HepG2 (cell line): ENCODE results near the gene ARHGAP12. TPM values are rescaled to one million over a fixed set of nuclear protein-coding genes. Genes with fewer than 3 reads are reported as not detected.

Experiments used
- ATAC-seq: fragments of 200-7000 bp; cut with Tn5 transposase; 3 replicates; pipeline ENCODE4 v1.9.1; 2020; ENCODE audit warnings: mild to moderate bottlenecking, moderate library complexity
- BruUV-seq: library from RNA; stranded (reverse); fragments of 400-500 nt; replicated peaks from 2 replicates; lab custom pipeline; 2021; lab: Mats Ljungman, UMichigan
- CTCF ChIA-PET: fragments of 300-600 bp; formaldehyde crosslinking; extraction: SDS; loops from one replicate; lab custom pipeline; 2021; ENCODE audit warnings: low total read pairs, inconsistent platforms, low intra/inter-chr PET ratio; lab: Yijun Ruan, JAX
- POLR2A ChIA-PET: fragments of 350-600 bp; sonication (Branson Sonifier 250); formaldehyde crosslinking; loops from one replicate; lab custom pipeline; 2020; ENCODE audit warnings: antibody characterized with exemption, inconsistent platforms; lab: Yijun Ruan, JAX
- DNase-seq: peaks from one replicate; pipeline ENCODE4 v3.0.0-alpha.2; 2015; ENCODE audit warnings: low spot score
- FAIRE-seq: peaks from 3 replicates; lab custom pipeline; 2011; peaks lifted over from hg19 to GRCh38; lab: Jason Lieb, UNC
- H2AFZ ChIP-seq: one replicate; pipeline ENCODE4 v1.6.1; 2011; ENCODE audit warnings: low read length, inconsistent platforms
- H3K27ac ChIP-seq: fragments of 300-600 bp; 3 replicates; pipeline ENCODE4 v1.8.0; 2011; ENCODE audit warnings: mixed run types, mild to moderate bottlenecking, mixed read lengths, low read length, inconsistent platforms; ENCODE audit not compliant: insufficient read depth; ENCODE audit errors: extremely low read length
- H3K27me3 ChIP-seq, 2 experiments: fragments of 200-600 bp in 1 of 2; 2 replicates in 1 of 2; 3 replicates in 1 of 2; pipeline versions ENCODE4 v1.6.0 to v1.8.0; 2011; ENCODE audit warnings: low read length in 2 of 2, mild to moderate bottlenecking in 2 of 2, moderate library complexity in 2 of 2, inconsistent platforms in 1 of 2; ENCODE audit not compliant: insufficient read depth in 2 of 2, control insufficient read depth in 1 of 2
- H3K36me3 ChIP-seq, 2 experiments: fragments of 200-600 bp in 1 of 2; replicated peaks in 1 of 2; 2 replicates in 1 of 2; 3 replicates in 1 of 2; pipeline versions ENCODE4 v1.5.1 to v1.8.0; 2011; ENCODE audit warnings: low read length in 2 of 2, inconsistent platforms in 1 of 2; ENCODE audit not compliant: insufficient read depth in 2 of 2, control insufficient read depth in 1 of 2
- H3K4me1 ChIP-seq: 2 replicates; pipeline ENCODE4 v1.5.1; 2012; ENCODE audit warnings: low read length, inconsistent platforms; ENCODE audit not compliant: insufficient read depth
- H3K4me2 ChIP-seq: 2 replicates; pipeline ENCODE4 v1.6.0; 2011; ENCODE audit warnings: low read depth, low read length, inconsistent platforms
- H3K4me3 ChIP-seq, 3 experiments: fragments of 200-600 bp in 1 of 3; sonication (generic), shearing (Covaris generic) in 1 of 3; replicated peaks in 1 of 3; 2 replicates each; pipeline ENCODE4 v1.5.1; 2011 to 2016; ENCODE audit warnings: low read length in 3 of 3, inconsistent platforms in 2 of 3, low read depth in 2 of 3, mild to moderate bottlenecking in 2 of 3, control low read depth in 1 of 3, mixed read lengths in 1 of 3; ENCODE audit not compliant: insufficient read depth in 1 of 3
- H3K79me2 ChIP-seq: one replicate; pipeline ENCODE4 v1.6.1; 2011; ENCODE audit warnings: low read length, inconsistent platforms; ENCODE audit not compliant: insufficient read depth
- H3K9ac ChIP-seq: 2 replicates; pipeline ENCODE4 v1.6.0; 2011; ENCODE audit warnings: mild to moderate bottlenecking, low read depth, low read length, inconsistent platforms; ENCODE audit not compliant: insufficient read depth
- H3K9me3 ChIP-seq: 2 replicates; pipeline ENCODE4 v1.5.1; 2012; ENCODE audit warnings: mild to moderate bottlenecking, low read length
- H4K20me1 ChIP-seq: 2 replicates; pipeline ENCODE4 v1.6.0; 2011; ENCODE audit warnings: inconsistent platforms, mild to moderate bottlenecking, low read length, moderate library complexity; ENCODE audit not compliant: insufficient read depth
- THYN1 ChIP-seq: sonication (generic); formaldehyde crosslinking; IDR thresholded peaks from 2 replicates; pipeline ENCODE4 v1.8.1; 2023; ENCODE audit warnings: low read depth, mild to moderate bottlenecking, moderate library complexity, missing genetic modification reagents, borderline replicate concordance
- U2AF2 ChIP-seq: fragments of 200-400 bp; formaldehyde crosslinking; IDR thresholded peaks from 2 replicates; pipeline ENCODE4 v1.6.1; 2017; ENCODE audit warnings: low read depth, mild to moderate bottlenecking, low read length
- ZNF646 ChIP-seq: sonication (generic); formaldehyde crosslinking; IDR thresholded peaks from 2 replicates; pipeline ENCODE4 v1.9.0; 2021; ENCODE audit warnings: mild to moderate bottlenecking, missing genetic modification reagents
- ZNF704 ChIP-seq: sonication (generic); formaldehyde crosslinking; IDR thresholded peaks from 2 replicates; pipeline ENCODE4 v1.8.1; 2023; ENCODE audit warnings: mild to moderate bottlenecking, inconsistent platforms, moderate library complexity, missing genetic modification reagents, borderline replicate concordance
- WGBS: methylation state at CpG from one replicate; pipeline ENCODE4 v1.1.6; 2017; ENCODE audit warnings: low lambda C conversion rate; 5-methylcytosine and 5-hydroxymethylcytosine counted together
- in situ Hi-C: cut with HindIII; loops from 2 replicates; pipeline ENCODE4 v1.10.0; 2017; ENCODE audit warnings: low pct_unique_long_range_greater_than_20kb; ENCODE audit not compliant: extremely low pct_ligation_motif_present
- intact Hi-C: fragments of 100-400 bp; cut with micrococcal nuclease; formaldehyde crosslinking; loops from one replicate; pipeline ENCODE4 v1.10.0; 2022; ENCODE audit not compliant: unreplicated experiment
- polyA plus RNA-seq, 8 experiments: library from polyadenylated mRNA; depleted of rRNA in 3 of 8; stranded (reverse) in 7 of 8; unstranded in 1 of 8; fragments of >200 nt; fragmentation: Illumina TruSeq in 4 of 8; extraction: Trizol in 4 of 8; gene quantifications; 2 replicates each; pipeline versions ENCODE4 v1.2.1 to v1.2.3, GENCODE V29; 2011 to 2016; ENCODE audit warnings: low read depth in 4 of 8, missing spikeins in 1 of 8, mixed read lengths in 1 of 8; ENCODE audit not compliant: insufficient read depth in 1 of 8
- total RNA-seq, 5 experiments: library from RNA; depleted of rRNA; stranded (reverse); fragments of >200 nt; fragmentation: Illumina TruSeq; extraction: Trizol; gene quantifications; 2 replicates each; pipeline ENCODE4 v1.2.3, GENCODE V29; 2016; ENCODE audit warnings: low read depth in 1 of 5
- TF ChIP-seq, protein P1 (sequence below): sonication (generic); formaldehyde crosslinking; IDR thresholded peaks from 2 replicates; pipeline ENCODE4 v1.5.1; 2020; ENCODE audit warnings: missing genetic modification reagents, mild to moderate bottlenecking, borderline replicate concordance

ARHGAP12 gene
- total and polyA plus RNA-seq, 2 of the 13 experiments (the other 11 are each of a cell fraction or from before 2014, with no cell fraction given): 25.0 to 54.6 TPM

- no peak for FAIRE-seq
- intact Hi-C loops: no loop called here
- H3K36me3 ChIP-seq: no peaks in the 10 kb centered on the region
- WGBS: 100% methylated on average over 3 of the region's 3 CpGs
- no peak overlapping the region for H3K4me3 ChIP-seq
- in situ Hi-C loops: loop anchor here (5.0 to 25.0 kb wide), 2 partner anchors 87 to 1512 kb away; partner anchors contain the start of gene MAP3K8
- ATAC-seq: no peak
- H3K9me3 ChIP-seq: peaks cover 6% of the 10 kb centered on the region
- DNase-seq: no peak
- no peaks in the 10 kb centered on the region for H4K20me1 ChIP-seq
- ChIA-PET POLR2A (interaction anchor here (1.2 to 1.8 kb wide), 2 partner anchors 13 to 20 kb away, joined by 3 to 4 read pairs; partner anchors contain the start of gene ARHGAP12), CTCF (no interaction called here)
- H3K27me3 ChIP-seq: no peaks in the 10 kb centered on the region
- H3K9ac ChIP-seq: no peak overlapping the region
- no TSS peak for BruUV-seq
- peaks cover 62% of the 10 kb centered on the region for H3K4me1 ChIP-seq
- H2AFZ ChIP-seq: no peak overlapping the region
- H3K4me2 ChIP-seq: no peak overlapping the region
- no peak for TF ChIP-seq THYN1 (CRISPR knock-in tag)
- TF ChIP-seq, protein P1, sequence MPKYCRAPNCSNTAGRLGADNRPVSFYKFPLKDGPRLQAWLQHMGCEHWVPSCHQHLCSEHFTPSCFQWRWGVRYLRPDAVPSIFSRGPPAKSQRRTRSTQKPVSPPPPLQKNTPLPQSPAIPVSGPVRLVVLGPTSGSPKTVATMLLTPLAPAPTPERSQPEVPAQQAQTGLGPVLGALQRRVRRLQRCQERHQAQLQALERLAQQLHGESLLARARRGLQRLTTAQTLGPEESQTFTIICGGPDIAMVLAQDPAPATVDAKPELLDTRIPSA (CRISPR knock-in tag): no peak
- TF ChIP-seq U2AF2: no peak
- TF ChIP-seq ZNF704 (CRISPR knock-in tag): no peak
- H3K79me2 ChIP-seq: peaks cover 2% of the 10 kb centered on the region
- no peak overlapping the region for H3K27ac ChIP-seq
Measured at GRCh38 chr10:31949266-31949665, 20.6 kb upstream of the ARHGAP12 start.

DNA sequence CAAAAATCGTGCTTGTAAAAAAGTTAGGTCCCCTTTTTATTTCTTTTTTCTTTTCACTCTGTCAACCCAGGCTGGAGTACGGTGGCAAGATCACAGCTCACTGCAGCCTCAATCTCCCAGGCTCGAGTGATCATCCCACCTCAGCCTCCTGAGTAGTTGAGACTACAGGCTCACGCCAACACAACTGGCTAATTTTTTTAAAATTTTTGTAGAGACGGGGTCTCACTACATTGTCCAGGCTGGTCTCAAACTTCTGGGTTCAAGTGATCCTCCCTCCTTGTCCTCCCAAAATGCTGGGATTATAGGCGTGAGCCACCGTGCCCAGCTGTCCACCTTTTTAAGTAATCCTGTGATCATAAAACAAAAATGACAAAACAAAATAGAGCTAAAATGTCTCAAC lies 19.4 kb upstream of the ARHGAP12 start:
- Histone ChIP-seq H3K27me3 (no peaks in the 10 kb centered on the region), H3K4me3 (no peak overlapping the region), H3K36me3 (no peaks in the 10 kb centered on the region), H3K79me2 (peaks cover 6% of the 10 kb centered on the region), H3K4me2 (peak overlapping the region; percentile 30), H4K20me1 (no peaks in the 10 kb centered on the region), H2AFZ (peak overlapping the region; percentile 3), H3K4me1 (peaks cover 62% of the 10 kb centered on the region), H3K9ac (peak overlapping the region; percentile 28; the same call in 1 of the 2 replicates), H3K9me3 (no peaks in the 10 kb centered on the region), H3K27ac (peak overlapping the region; percentile 33)
- ChIA-PET CTCF (interaction anchor here (1.3 to 2.3 kb wide), 2 partner anchors 19 to 85 kb away, joined by 4 to 22 read pairs; partner anchors contain the start of gene ARHGAP12), POLR2A (interaction anchor here (1.0 to 1.8 kb wide), 3 partner anchors 12 to 83 kb away, joined by 3 to 4 read pairs (median 3); partner anchors contain the start of gene ARHGAP12)
- in situ Hi-C loops (loop anchor here (5.0 to 25.0 kb wide), 2 partner anchors 86 to 1511 kb away; partner anchors contain the start of gene MAP3K8), intact Hi-C loops (no loop called here)
- no peak for ATAC-seq
- FAIRE-seq: no peak
- 89% methylated on average over 7 of the region's 7 CpGs for WGBS
- BruUV-seq: no TSS peak
- DNase-seq: no peak
- no peak for TF ChIP-seq ZNF646 (CRISPR knock-in tag)
